HepG2 (cell line): ENCODE measurements around the gene RBM3. TPM values are rescaled to one million over a fixed set of nuclear protein-coding genes. Genes with fewer than 3 reads are reported as not detected.

Source experiments
- AGO2 ChIP-seq: fragments of 200-400 bp; formaldehyde crosslinking; optimal IDR thresholded peaks from 2 replicates; pipeline ENCODE3; 2017; ENCODE audit warnings: mild to moderate bottlenecking, low read depth, low read length, moderate library complexity
- EED ChIP-seq: sonication (generic); formaldehyde crosslinking; IDR thresholded peaks from 2 replicates; pipeline ENCODE4 v1.5.0; 2020; ENCODE audit warnings: mild to moderate bottlenecking, missing genetic modification reagents
- ERF ChIP-seq: IDR thresholded peaks from 2 replicates; pipeline ENCODE4 v1.6.1; 2018; ENCODE audit warnings: missing biosample characterization, missing genetic modification reagents
- HNRNPLL ChIP-seq: fragments of 200-400 bp; formaldehyde crosslinking; IDR thresholded peaks from 2 replicates; pipeline ENCODE4 v1.6.1; 2017; ENCODE audit warnings: mild to moderate bottlenecking, low read depth, low read length; ENCODE audit not compliant: poor library complexity, severe bottlenecking
- LCORL ChIP-seq, 2 experiments: fragments of 450-650 bp in 1 of 2; sonication (generic) in 1 of 2; formaldehyde crosslinking in 1 of 2; IDR thresholded peaks; 2 replicates each; pipeline versions ENCODE4 v1.5.0 to v1.6.1; 2017 to 2020; ENCODE audit warnings: antibody characterized with exemption in 1 of 2, missing genetic modification reagents in 1 of 2
- MAZ ChIP-seq, 2 experiments: sonication (generic) in 1 of 2; formaldehyde crosslinking in 1 of 2; IDR thresholded peaks; 2 replicates each; pipeline versions ENCODE4 v1.5.0 to v1.6.1; 2012 to 2020; ENCODE audit warnings: low read depth in 2 of 2, mild to moderate bottlenecking in 2 of 2, borderline replicate concordance in 1 of 2, improper control_type of control experiment in 1 of 2, low read length in 1 of 2, missing genetic modification reagents in 1 of 2, moderate library complexity in 1 of 2
- MIER2 ChIP-seq: IDR thresholded peaks from 2 replicates; pipeline ENCODE4 v1.6.1; 2016; ENCODE audit warnings: missing biosample characterization, missing genetic modification reagents
- NFE2L2 ChIP-seq: fragments of 150-350 bp; IDR thresholded peaks from 2 replicates; pipeline ENCODE4 v1.6.1; 2014; ENCODE audit warnings: low read length
- POLR2A ChIP-seq, 2 experiments: IDR thresholded peaks; 2 replicates each; pipeline ENCODE4 v1.6.1; 2011; ENCODE audit warnings: low read depth in 2 of 2, low read length in 2 of 2, mild to moderate bottlenecking in 1 of 2, moderate library complexity in 1 of 2; ENCODE audit not compliant: insufficient read depth in 1 of 2
- SIN3A ChIP-seq: IDR thresholded peaks from 2 replicates; pipeline ENCODE4 v1.6.1; 2011; ENCODE audit warnings: low read depth, mild to moderate bottlenecking, control low read depth, low read length, borderline replicate concordance
- SRSF9 ChIP-seq: fragments of 200-400 bp; formaldehyde crosslinking; IDR thresholded peaks from 2 replicates; pipeline ENCODE4 v1.6.1; 2018; ENCODE audit warnings: borderline replicate concordance, mild to moderate bottlenecking, low read depth, low read length; ENCODE audit not compliant: insufficient read depth, poor library complexity, severe bottlenecking
- TBX3 ChIP-seq: fragments of 450-650 bp; IDR thresholded peaks from 2 replicates; pipeline ENCODE4 v1.6.1; 2017; ENCODE audit warnings: antibody characterized with exemption, mild to moderate bottlenecking, inconsistent platforms, borderline replicate concordance
- THAP11 ChIP-seq: IDR thresholded peaks from 2 replicates; pipeline ENCODE4 v1.6.1; 2016; ENCODE audit warnings: missing biosample characterization, missing genetic modification reagents
- TP53 ChIP-seq: sonication (generic); formaldehyde crosslinking; conservative IDR thresholded peaks from 2 replicates; pipeline ENCODE4 v1.4.0; 2020; ENCODE audit warnings: missing genetic modification reagents
- ZFP1 ChIP-seq: IDR thresholded peaks from 2 replicates; pipeline ENCODE4 v1.6.1; 2016
- ZFP91 ChIP-seq: sonication (generic); formaldehyde crosslinking; IDR thresholded peaks from 2 replicates; pipeline ENCODE4 v1.9.0; 2022; ENCODE audit warnings: missing genetic modification reagents, mild to moderate bottlenecking, borderline replicate concordance
- ZNF513 ChIP-seq: sonication (generic); formaldehyde crosslinking; conservative IDR thresholded peaks from 2 replicates; pipeline ENCODE4 v1.5.0; 2020; ENCODE audit warnings: missing genetic modification reagents
- ZNF614 ChIP-seq: IDR thresholded peaks from 2 replicates; pipeline ENCODE4 v1.6.1; 2018; ENCODE audit warnings: missing biosample characterization, missing genetic modification reagents, inconsistent platforms, borderline replicate concordance
- ZNF724P ChIP-seq: sonication (generic); formaldehyde crosslinking; IDR thresholded peaks from 2 replicates; pipeline ENCODE4 v1.8.0; 2022; ENCODE audit warnings: missing genetic modification reagents, borderline replicate concordance
- polyA plus RNA-seq, 8 experiments: library from polyadenylated mRNA; depleted of rRNA in 3 of 8; stranded (reverse) in 7 of 8; unstranded in 1 of 8; fragments of >200 nt; fragmentation: Illumina TruSeq in 4 of 8; extraction: Trizol in 4 of 8; gene quantifications; 2 replicates each; pipeline versions ENCODE4 v1.2.1 to v1.2.3, GENCODE V29; 2011 to 2016; ENCODE audit warnings: low read depth in 4 of 8, missing spikeins in 1 of 8, mixed read lengths in 1 of 8; ENCODE audit not compliant: insufficient read depth in 1 of 8
- total RNA-seq, 5 experiments: library from RNA; depleted of rRNA; stranded (reverse); fragments of >200 nt; fragmentation: Illumina TruSeq; extraction: Trizol; gene quantifications; 2 replicates each; pipeline ENCODE4 v1.2.3, GENCODE V29; 2016; ENCODE audit warnings: low read depth in 1 of 5
- TF ChIP-seq, protein P1 (sequence below): sonication (generic); formaldehyde crosslinking; IDR thresholded peaks from 2 replicates; pipeline ENCODE4 v1.4.0; 2020; ENCODE audit warnings: missing genetic modification reagents
- TF ChIP-seq, protein P2 (sequence below): sonication (generic); formaldehyde crosslinking; IDR thresholded peaks from 2 replicates; pipeline ENCODE4 v1.5.0; 2020; ENCODE audit warnings: mild to moderate bottlenecking, missing genetic modification reagents

The RBM3 gene
- total and polyA plus RNA-seq, 2 of the 13 experiments (the other 11 are each of a cell fraction or from before 2014, with no cell fraction given) = 123 to 182 TPM

DNA sequence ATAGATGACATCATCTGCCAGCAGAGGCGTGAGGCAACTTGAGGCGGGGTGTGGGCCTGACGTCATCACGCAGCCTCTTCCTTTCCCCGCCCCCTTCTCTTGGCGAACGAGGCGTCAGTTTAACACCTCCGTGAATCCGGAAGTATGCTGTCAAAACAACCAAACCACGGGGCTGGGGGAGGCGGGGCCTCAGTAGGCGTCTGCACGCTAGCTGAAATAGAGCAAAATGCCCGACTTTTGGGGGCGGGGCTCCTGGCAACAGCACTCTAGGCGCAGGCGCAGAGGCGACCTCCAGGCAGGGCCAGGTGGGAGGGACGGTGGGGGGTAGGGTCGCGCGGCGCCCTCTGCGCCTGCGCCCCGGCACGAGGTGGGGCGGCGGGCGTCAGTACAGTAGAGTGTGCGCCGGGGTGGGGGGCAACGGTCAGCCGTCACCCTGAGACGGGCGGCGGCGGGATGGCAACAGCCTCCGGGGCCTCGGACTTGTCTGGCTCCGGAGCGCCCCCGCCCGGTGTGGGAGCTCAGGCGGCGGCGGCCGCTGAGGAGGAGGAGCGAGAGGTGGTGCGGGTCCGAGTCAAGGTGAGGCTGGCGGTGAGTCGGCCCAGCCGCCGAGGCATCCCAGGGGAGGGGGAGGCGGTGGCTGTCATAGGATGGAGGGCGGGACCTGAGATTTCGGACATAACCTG lies 34.8 kb upstream of the RBM3 start, which contains the start of gene TBC1D25 (continued):
- TF ChIP-seq ZNF724P (CRISPR knock-in tag) (no peak), NFE2L2 (no peak), SIN3A (0 out of 2 replicates have a peak, but pooled peaks have one; percentile 47), EED (CRISPR knock-in tag) (no peak), ZNF614 (CRISPR knock-in tag) (no peak), MAZ (IDR thresholded peaks at IDR 0.05; ENCODE audit: borderline replicate concordance, low read depth, low read length) (no peak; the same call in 1 of the 2 replicates), MAZ (CRISPR knock-in tag; IDR thresholded peaks at IDR 0.05; ENCODE audit: low read depth) (0 out of 2 replicates have a peak, but pooled peaks have one; percentile 50), MIER2 (CRISPR knock-in tag) (no peak), THAP11 (peak; percentile 25; the same call in 1 of the 2 replicates), ZNF513 (CRISPR knock-in tag) (no peak), AGO2 (peak; percentile 31), LCORL (IDR thresholded peaks at IDR 0.05) (no peak), LCORL (CRISPR knock-in tag; IDR thresholded peaks at IDR 0.05) (no peak), HNRNPLL (peak; percentile 72), ZFP1 (CRISPR knock-in tag) (no peak), TP53 (CRISPR knock-in tag) (no peak), ERF (CRISPR knock-in tag) (0 out of 2 replicates have a peak, but pooled peaks have one; percentile 47), TBX3 (peak; percentile 97), SRSF9 (no peak), ZFP91 (CRISPR knock-in tag) (peak; percentile 72; the same call in 1 of the 2 replicates), POLR2A (IDR thresholded peaks at IDR 0.05; ENCODE audit: insufficient read depth in 1 of 2, low read depth in 2 of 2, low read length in 2 of 2) (peak in 1 of 2 experiments; percentile 26; a peak in 1 of 4 replicates)
- TF ChIP-seq, protein P1, sequence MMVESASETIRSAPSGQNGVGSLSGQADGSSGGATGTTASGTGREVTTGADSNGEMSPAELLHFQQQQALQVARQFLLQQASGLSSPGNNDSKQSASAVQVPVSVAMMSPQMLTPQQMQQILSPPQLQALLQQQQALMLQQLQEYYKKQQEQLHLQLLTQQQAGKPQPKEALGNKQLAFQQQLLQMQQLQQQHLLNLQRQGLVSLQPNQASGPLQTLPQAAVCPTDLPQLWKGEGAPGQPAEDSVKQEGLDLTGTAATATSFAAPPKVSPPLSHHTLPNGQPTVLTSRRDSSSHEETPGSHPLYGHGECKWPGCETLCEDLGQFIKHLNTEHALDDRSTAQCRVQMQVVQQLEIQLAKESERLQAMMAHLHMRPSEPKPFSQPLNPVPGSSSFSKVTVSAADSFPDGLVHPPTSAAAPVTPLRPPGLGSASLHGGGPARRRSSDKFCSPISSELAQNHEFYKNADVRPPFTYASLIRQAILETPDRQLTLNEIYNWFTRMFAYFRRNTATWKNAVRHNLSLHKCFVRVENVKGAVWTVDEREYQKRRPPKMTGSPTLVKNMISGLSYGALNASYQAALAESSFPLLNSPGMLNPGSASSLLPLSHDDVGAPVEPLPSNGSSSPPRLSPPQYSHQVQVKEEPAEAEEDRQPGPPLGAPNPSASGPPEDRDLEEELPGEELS = peak; percentile 42; the same call in 1 of the 2 replicates
- TF ChIP-seq, protein P2, sequence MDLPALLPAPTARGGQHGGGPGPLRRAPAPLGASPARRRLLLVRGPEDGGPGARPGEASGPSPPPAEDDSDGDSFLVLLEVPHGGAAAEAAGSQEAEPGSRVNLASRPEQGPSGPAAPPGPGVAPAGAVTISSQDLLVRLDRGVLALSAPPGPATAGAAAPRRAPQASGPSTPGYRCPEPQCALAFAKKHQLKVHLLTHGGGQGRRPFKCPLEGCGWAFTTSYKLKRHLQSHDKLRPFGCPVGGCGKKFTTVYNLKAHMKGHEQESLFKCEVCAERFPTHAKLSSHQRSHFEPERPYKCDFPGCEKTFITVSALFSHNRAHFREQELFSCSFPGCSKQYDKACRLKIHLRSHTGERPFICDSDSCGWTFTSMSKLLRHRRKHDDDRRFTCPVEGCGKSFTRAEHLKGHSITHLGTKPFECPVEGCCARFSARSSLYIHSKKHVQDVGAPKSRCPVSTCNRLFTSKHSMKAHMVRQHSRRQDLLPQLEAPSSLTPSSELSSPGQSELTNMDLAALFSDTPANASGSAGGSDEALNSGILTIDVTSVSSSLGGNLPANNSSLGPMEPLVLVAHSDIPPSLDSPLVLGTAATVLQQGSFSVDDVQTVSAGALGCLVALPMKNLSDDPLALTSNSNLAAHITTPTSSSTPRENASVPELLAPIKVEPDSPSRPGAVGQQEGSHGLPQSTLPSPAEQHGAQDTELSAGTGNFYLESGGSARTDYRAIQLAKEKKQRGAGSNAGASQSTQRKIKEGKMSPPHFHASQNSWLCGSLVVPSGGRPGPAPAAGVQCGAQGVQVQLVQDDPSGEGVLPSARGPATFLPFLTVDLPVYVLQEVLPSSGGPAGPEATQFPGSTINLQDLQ (CRISPR knock-in tag) = no peak
